UCSD-AML1 (cell line): ENCODE measurements around the gene TMEM119.

Experiments used
- DNase-seq: peaks from one replicate; lab custom pipeline; 2025; ENCODE audit not compliant: unreplicated experiment; lab: John Stamatoyannopoulos, UW

Gene TMEM119

GRCh38 chr12:108542320-108542719 is 55.6 kb downstream of the TMEM119 start:
- no peak for DNase-seq
